Smooth muscle cell (in vitro differentiated cells): ENCODE data around the gene LMAN1L. TPM values are rescaled to one million over a fixed set of nuclear protein-coding genes. Genes with fewer than 3 reads are reported as not detected.

Experiments
- DNase-seq: peaks from one replicate; lab custom pipeline; 2025; ENCODE audit not compliant: unreplicated experiment; lab: John Stamatoyannopoulos, UW
- H2AFZ ChIP-seq: fragments of 200-600 bp; sonication (generic); 2 replicates; pipeline ENCODE4 v1.6.0; 2016; ENCODE audit warnings: antibody characterized with exemption, low read depth, mild to moderate bottlenecking
- H3F3A ChIP-seq: fragments of 200-600 bp; sonication (generic); 2 replicates; pipeline ENCODE4 v1.6.0; 2017; ENCODE audit warnings: antibody characterized with exemption, low read depth
- H3K27ac ChIP-seq: fragments of 200-600 bp; sonication (generic); 2 replicates; pipeline ENCODE4 v1.5.1; 2016; ENCODE audit warnings: low read depth, mild to moderate bottlenecking
- H3K27me3 ChIP-seq: fragments of 200-600 bp; sonication (generic); 2 replicates; pipeline ENCODE4 v1.6.1; 2016; ENCODE audit warnings: low read depth, mild to moderate bottlenecking
- H3K36me3 ChIP-seq: fragments of 200-600 bp; sonication (generic); 2 replicates; pipeline ENCODE4 v1.5.1; 2016; ENCODE audit warnings: low read depth
- H3K4me1 ChIP-seq: fragments of 200-600 bp; sonication (generic); 2 replicates; pipeline ENCODE4 v1.5.1; 2016; ENCODE audit warnings: low read depth
- H3K4me2 ChIP-seq: fragments of 200-600 bp; sonication (generic); 2 replicates; pipeline ENCODE4 v1.6.0; 2016; ENCODE audit warnings: mild to moderate bottlenecking
- H3K4me3 ChIP-seq: fragments of 200-600 bp; sonication (generic); 2 replicates; pipeline ENCODE4 v1.5.1; 2016; ENCODE audit warnings: mild to moderate bottlenecking
- H3K79me2 ChIP-seq: fragments of 200-600 bp; sonication (generic); 2 replicates; pipeline ENCODE4 v1.6.0; 2016; ENCODE audit warnings: low read depth, mild to moderate bottlenecking
- H3K9ac ChIP-seq: fragments of 200-600 bp; sonication (generic); 2 replicates; pipeline ENCODE4 v1.6.0; 2016; ENCODE audit warnings: low read depth
- H3K9me3 ChIP-seq: fragments of 200-600 bp; sonication (generic); replicated peaks from 2 replicates; pipeline ENCODE4 v1.5.1; 2016; ENCODE audit warnings: low read depth
- H4K20me1 ChIP-seq: fragments of 200-600 bp; sonication (generic); 2 replicates; pipeline ENCODE4 v1.6.0; 2016; ENCODE audit warnings: low read depth
- whole genome bisulfite sequencing: methylation state at CpG from one replicate; pipeline ENCODE4 v1.1.7; 2016; ENCODE audit warnings: low lambda C conversion rate; 5-methylcytosine and 5-hydroxymethylcytosine counted together
- polyA plus RNA-seq: library from polyadenylated mRNA; unstranded; fragments of >200 nt; fragmentation: Nextera tagmentation; extraction: Ambion mirVana; gene quantifications from 2 replicates; pipeline ENCODE4 v1.2.1, GENCODE V29; 2016
- total RNA-seq: library from RNA; depleted of rRNA; stranded (reverse); fragments of >200 nt; gene quantifications from 2 replicates; pipeline ENCODE4 v1.2.3, GENCODE V29; 2014
- TF ChIP-seq, protein P1 (sequence below): fragments of 200-600 bp; sonication (generic); IDR thresholded peaks from 2 replicates; pipeline ENCODE4 v1.5.1; 2017; ENCODE audit warnings: borderline replicate concordance, mild to moderate bottlenecking, antibody characterized with exemption; ENCODE audit not compliant: insufficient read depth, poor library complexity, severe bottlenecking

Gene LMAN1L
- total and polyA plus RNA-seq, 2 experiments from 2014 or later: not detected

DNA sequence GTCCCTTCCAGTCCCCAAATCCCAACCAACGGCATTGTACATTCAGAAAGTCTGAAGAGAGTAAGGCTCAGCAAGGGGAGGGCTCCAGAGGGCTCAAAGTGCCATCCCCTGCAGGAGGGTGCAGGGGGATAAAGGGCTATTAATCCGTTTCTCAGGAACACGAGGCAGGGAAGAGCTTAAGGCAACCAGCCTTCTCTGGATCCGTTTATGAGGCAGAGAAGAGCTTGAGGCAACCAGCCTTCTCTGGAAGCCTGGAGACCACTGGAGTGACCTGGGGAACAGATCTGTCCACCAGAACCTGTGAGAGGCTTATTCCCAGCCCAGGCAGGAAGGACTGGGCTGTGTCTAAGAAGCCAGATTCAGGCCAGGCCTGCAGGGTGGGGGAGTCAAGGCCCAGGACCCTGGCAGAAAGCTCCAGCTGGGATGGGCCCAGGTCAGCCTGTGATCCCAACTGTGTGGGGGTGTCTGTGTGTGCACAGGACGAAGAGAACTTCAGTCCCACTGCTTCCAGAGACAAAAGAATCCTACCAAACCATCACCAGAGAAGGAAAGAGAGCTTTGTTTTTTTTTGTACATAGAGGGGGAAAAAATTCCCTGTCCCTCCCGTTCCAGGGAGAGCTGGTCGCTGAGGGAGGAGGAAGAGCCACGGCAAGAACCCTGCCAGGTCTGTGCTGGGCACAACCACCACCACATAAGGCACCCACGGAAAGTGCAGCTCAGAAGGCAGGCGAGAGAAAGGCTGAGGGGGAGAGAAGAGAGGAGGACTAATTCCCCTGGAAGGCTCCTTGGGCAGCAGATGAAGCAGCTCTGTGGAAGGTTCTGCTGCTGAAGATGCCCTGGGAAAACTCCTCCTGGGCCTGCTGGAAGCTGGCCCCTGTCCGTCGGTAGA, 31.9 kb downstream of the LMAN1L start:
- no peaks in the 10 kb centered on the region for H3K27me3 ChIP-seq
- DNase-seq: no peak
- H3K9ac ChIP-seq: no peak overlapping the region
- H3K4me3 ChIP-seq: no peak overlapping the region
- no peaks in the 10 kb centered on the region for H3K36me3 ChIP-seq
- no peaks in the 10 kb centered on the region for H3K79me2 ChIP-seq
- no peak overlapping the region for H2AFZ ChIP-seq
- H3K4me1 ChIP-seq: peaks cover 16% of the 10 kb centered on the region
- peaks cover 4% of the 10 kb centered on the region for H3F3A ChIP-seq
- no peak overlapping the region for H3K4me2 ChIP-seq
- TF ChIP-seq, protein P1, sequence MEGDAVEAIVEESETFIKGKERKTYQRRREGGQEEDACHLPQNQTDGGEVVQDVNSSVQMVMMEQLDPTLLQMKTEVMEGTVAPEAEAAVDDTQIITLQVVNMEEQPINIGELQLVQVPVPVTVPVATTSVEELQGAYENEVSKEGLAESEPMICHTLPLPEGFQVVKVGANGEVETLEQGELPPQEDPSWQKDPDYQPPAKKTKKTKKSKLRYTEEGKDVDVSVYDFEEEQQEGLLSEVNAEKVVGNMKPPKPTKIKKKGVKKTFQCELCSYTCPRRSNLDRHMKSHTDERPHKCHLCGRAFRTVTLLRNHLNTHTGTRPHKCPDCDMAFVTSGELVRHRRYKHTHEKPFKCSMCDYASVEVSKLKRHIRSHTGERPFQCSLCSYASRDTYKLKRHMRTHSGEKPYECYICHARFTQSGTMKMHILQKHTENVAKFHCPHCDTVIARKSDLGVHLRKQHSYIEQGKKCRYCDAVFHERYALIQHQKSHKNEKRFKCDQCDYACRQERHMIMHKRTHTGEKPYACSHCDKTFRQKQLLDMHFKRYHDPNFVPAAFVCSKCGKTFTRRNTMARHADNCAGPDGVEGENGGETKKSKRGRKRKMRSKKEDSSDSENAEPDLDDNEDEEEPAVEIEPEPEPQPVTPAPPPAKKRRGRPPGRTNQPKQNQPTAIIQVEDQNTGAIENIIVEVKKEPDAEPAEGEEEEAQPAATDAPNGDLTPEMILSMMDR: no peak
- peak overlapping the region; percentile 94 for H3K27ac ChIP-seq
- no peaks in the 10 kb centered on the region for H3K9me3 ChIP-seq
- 84% methylated on average over 12 of the region's 12 CpGs for WGBS
- H4K20me1 ChIP-seq: no peaks in the 10 kb centered on the region

DNA sequence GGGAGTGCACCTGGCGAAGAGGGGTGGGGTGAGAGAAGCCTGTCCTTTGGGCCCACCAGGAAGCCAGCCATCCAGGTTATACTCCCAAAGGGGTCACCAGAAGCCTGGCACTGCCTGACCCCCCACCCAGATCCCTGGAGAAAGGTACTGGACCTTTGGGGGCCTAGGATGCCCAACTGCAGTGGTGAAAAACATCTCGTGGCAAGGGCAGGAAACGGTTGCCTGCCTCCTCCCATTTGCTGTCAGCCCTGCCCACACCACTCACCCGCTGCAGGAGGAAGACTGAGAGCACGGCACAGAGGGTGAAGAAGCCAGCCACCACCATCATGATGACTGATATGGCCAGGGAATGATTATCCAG, 32.6 kb downstream of the LMAN1L start:
- Histone ChIP-seq H3K4me2 (no peak overlapping the region), H3K36me3 (no peaks in the 10 kb centered on the region), H4K20me1 (no peaks in the 10 kb centered on the region), H3K4me1 (peaks cover 16% of the 10 kb centered on the region), H3K9ac (no peak overlapping the region), H3F3A (peaks cover 4% of the 10 kb centered on the region), H3K79me2 (no peaks in the 10 kb centered on the region), H2AFZ (no peak overlapping the region), H3K27me3 (no peaks in the 10 kb centered on the region), H3K4me3 (no peak overlapping the region), H3K27ac (no peak overlapping the region), H3K9me3 (no peaks in the 10 kb centered on the region)
- no peak for DNase-seq
- 94% methylated on average over 5 of the region's 5 CpGs for WGBS
- TF ChIP-seq, protein P1: no peak

DNA sequence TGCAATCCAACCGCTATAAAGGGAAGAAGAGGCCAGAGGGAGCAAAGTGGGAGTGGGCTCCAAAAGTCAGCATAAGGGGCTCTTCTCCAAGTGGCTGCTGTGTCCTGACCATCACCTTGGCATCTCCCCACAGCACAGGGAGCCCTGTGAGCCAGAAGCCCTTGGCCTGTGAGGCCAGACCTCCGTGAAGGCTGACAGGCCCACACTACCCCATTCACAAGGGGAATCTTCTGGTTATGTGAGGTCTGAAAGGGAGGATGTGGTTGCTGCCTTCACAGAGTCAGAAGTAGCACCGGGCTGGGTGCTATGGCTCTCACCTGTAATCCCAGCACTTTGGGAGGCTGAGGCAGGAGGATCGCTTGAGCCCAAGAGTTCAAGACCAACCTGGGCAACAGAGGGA, 32.9 kb downstream of the LMAN1L start:
- H3K9ac ChIP-seq: no peak overlapping the region

More for the DNA sequence above, 32.9 kb downstream of the LMAN1L start:
- Histone ChIP-seq H3K36me3 (no peaks in the 10 kb centered on the region), H3K27me3 (no peaks in the 10 kb centered on the region), H3K4me1 (peaks cover 16% of the 10 kb centered on the region), H3F3A (peaks cover 4% of the 10 kb centered on the region), H3K9me3 (no peaks in the 10 kb centered on the region), H3K4me2 (no peak overlapping the region), H3K4me3 (no peak overlapping the region), H3K79me2 (no peaks in the 10 kb centered on the region), H2AFZ (no peak overlapping the region), H4K20me1 (no peaks in the 10 kb centered on the region), H3K27ac (no peak overlapping the region)
- DNase-seq: no peak
- TF ChIP-seq, protein P1: no peak
- 97% methylated on average over 4 of the region's 4 CpGs for WGBS
